ENCODE data around the gene CCDC142. TPM values are rescaled to one million over a fixed set of nuclear protein-coding genes. Genes with fewer than 3 reads are reported as not detected.
A peak's percentile ranks its signal among the peaks of the same experiment; 100 is the strongest.

Gene CCDC142
- total RNA-seq, 1 donor from 2014 or later: 28.0 TPM

GRCh38 chr2:74500578-74500946, 17.8 kb upstream of the CCDC142 start:
- Mint-ChIP-seq H3K27me3 (ENCODE audit: unreplicated experiment) (peaks cover 36% of the 10 kb centered on the region), H3K27ac (ENCODE audit: unreplicated experiment) (no peak overlapping the region), H3K36me3 (ENCODE audit: unreplicated experiment) (peaks cover 16% of the 10 kb centered on the region), H3K4me1 (ENCODE audit: low read depth, unreplicated experiment) (peaks cover 15% of the 10 kb centered on the region), H3K9me3 (ENCODE audit: unreplicated experiment) (peaks cover 8% of the 10 kb centered on the region), H3K4me3 (ENCODE audit: unreplicated experiment) (peak overlapping the region; percentile 66)
- TF ChIP-seq, protein P1, sequence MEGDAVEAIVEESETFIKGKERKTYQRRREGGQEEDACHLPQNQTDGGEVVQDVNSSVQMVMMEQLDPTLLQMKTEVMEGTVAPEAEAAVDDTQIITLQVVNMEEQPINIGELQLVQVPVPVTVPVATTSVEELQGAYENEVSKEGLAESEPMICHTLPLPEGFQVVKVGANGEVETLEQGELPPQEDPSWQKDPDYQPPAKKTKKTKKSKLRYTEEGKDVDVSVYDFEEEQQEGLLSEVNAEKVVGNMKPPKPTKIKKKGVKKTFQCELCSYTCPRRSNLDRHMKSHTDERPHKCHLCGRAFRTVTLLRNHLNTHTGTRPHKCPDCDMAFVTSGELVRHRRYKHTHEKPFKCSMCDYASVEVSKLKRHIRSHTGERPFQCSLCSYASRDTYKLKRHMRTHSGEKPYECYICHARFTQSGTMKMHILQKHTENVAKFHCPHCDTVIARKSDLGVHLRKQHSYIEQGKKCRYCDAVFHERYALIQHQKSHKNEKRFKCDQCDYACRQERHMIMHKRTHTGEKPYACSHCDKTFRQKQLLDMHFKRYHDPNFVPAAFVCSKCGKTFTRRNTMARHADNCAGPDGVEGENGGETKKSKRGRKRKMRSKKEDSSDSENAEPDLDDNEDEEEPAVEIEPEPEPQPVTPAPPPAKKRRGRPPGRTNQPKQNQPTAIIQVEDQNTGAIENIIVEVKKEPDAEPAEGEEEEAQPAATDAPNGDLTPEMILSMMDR (IDR thresholded peaks at IDR 0.05; ENCODE audit: partially characterized antibody, unreplicated experiment): no peak
- DNase-seq: no peak

DNA sequence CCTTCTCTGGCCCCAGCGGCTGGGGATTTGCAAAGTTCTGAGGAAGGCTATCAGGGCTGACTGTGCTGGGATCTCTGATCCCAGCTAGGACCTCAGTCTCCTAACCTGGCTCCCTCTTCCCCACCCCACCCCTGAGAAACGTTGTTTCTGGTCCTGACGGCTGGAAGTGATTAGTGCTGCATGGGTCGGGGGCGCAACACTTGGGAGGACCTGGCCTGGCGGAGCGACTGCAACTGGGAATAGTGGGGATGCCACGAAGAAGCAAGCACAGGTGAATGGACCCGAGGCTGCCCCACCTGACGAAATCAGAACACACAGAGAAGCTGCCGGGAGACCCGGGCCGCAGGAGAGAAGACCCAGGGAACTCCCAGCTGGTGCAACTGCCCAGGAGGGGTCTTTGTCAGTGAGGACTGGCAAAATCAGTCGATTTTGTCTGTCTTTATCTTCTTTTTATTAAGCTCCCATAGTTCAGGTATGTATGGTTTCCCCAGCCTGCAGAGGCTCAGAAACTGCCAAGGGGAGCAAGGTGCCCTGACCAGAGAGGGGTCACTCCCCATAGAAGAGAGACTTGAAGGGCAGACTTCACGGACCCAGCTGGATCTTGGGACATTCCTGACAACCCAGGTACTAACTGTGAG, 17.3 kb upstream of the CCDC142 start:
- H3K4me1 Mint-ChIP-seq (ENCODE audit: low read depth, unreplicated experiment): peaks cover 15% of the 10 kb centered on the region
- DNase-seq: no peak
- peaks cover 8% of the 10 kb centered on the region for H3K9me3 Mint-ChIP-seq (ENCODE audit: unreplicated experiment)
- peaks cover 36% of the 10 kb centered on the region for H3K27me3 Mint-ChIP-seq (ENCODE audit: unreplicated experiment)
- peak overlapping the region; percentile 22 for H3K27ac Mint-ChIP-seq (ENCODE audit: unreplicated experiment)
- peaks cover 16% of the 10 kb centered on the region for H3K36me3 Mint-ChIP-seq (ENCODE audit: unreplicated experiment)
- TF ChIP-seq, protein P1 (IDR thresholded peaks at IDR 0.05; ENCODE audit: partially characterized antibody, unreplicated experiment): no peak
- H3K4me3 Mint-ChIP-seq (ENCODE audit: unreplicated experiment): peak overlapping the region; percentile 66

DNA sequence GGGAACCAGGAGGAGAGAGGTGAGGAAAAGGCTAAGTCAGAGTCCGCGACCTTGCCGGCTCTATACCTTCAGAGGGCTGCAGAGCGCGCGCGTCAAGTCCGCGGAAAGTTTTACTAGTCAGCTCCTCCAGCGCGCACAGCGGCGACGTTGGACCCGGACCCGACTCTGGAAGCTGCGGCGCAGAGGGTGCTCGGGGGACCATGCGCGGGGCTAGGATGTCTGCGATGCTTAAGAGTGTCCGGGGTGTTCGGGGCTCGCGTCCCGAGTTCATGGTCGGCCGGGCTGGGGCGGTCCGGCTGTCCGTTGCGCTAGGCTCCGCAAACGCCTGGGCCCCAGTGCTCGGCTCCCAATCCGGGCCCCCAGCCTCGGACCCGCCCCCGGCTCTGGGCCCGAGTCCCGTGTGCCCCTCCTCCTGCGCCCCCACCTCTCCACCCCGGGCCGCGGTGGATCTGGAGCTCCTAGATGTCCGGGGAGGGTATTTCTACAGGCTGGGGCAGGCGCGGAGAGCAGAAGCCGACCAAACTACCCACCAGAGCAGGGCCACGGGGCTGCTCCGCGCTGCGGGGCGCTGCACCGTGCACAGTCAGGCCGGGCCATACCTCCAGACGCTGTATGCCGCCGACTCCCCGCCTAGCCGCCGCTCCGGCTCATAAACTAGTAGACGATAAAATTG, 16.6 kb upstream of the CCDC142 start, which contains the start of gene LBX2:
LBX2 (minus strand) TSS at position 337 of the 673 bp plus-strand sequence; CDS start at position 271, 66 bp downstream.
- H3K36me3 Mint-ChIP-seq (ENCODE audit: unreplicated experiment): peaks cover 12% of the 10 kb centered on the region
- peak within 1 kb of the TSS; percentile 22 for H3K27ac Mint-ChIP-seq (ENCODE audit: unreplicated experiment)
- DNase-seq: peak; percentile 26
- peaks cover 31% of the 10 kb centered on the region for H3K27me3 Mint-ChIP-seq (ENCODE audit: unreplicated experiment)
- peaks cover 8% of the 10 kb centered on the region for H3K9me3 Mint-ChIP-seq (ENCODE audit: unreplicated experiment)
- TF ChIP-seq, protein P1 (IDR thresholded peaks at IDR 0.05; ENCODE audit: partially characterized antibody, unreplicated experiment): no peak
- H3K4me3 Mint-ChIP-seq (ENCODE audit: unreplicated experiment): peak within 1 kb of the TSS; percentile 86
- peaks cover 15% of the 10 kb centered on the region for H3K4me1 Mint-ChIP-seq (ENCODE audit: low read depth, unreplicated experiment)

DNA sequence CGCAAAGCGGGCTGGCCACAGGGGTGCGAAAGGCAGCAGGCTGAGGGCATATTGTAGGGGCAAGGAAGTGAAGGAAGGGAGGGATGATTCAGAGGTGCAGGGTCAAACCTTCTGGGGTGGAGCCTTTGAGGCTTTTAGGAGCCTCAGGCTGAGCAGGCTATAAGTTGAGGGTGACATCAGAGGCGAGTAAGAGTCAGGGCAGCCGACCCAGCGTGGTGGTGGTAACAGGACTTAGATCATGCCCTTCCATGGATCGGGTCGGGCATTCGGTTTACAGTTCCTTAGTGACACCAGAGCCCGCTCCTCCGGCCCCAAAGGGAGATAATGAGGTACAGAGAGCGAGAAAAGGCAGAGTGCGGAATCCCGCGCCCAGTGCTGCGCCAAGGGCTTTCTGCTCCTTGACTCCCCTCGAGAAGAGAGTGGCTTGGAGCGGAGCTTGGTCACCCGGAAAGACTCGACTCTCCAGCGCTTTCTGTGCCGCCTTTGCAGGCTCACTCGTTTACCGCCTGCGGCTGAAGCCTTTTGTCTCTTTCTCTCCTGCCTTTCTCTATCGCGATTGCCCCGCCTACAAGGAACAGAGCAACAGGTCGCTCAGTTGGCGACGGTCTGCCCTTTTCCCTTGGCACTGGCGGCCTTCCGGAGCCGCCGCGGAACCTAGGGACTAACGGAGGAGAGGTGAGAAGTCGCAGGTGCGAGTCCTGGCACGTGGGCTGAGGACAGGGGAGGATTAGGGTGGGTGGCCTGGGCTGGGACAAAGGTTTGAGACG, 15.9 kb upstream of the CCDC142 start:
- Mint-ChIP-seq H3K9me3 (ENCODE audit: unreplicated experiment) (peaks cover 9% of the 10 kb centered on the region), H3K36me3 (ENCODE audit: unreplicated experiment) (peaks cover 8% of the 10 kb centered on the region), H3K4me1 (ENCODE audit: low read depth, unreplicated experiment) (peaks cover 15% of the 10 kb centered on the region), H3K4me3 (ENCODE audit: unreplicated experiment) (peak overlapping the region; percentile 86), H3K27me3 (ENCODE audit: unreplicated experiment) (peaks cover 25% of the 10 kb centered on the region), H3K27ac (ENCODE audit: unreplicated experiment) (no peak overlapping the region)
- peak; percentile 34 for DNase-seq
- TF ChIP-seq, protein P1 (IDR thresholded peaks at IDR 0.05; ENCODE audit: partially characterized antibody, unreplicated experiment): no peak
